NCI-H1092 treated with DMSO at 0.1 percent for 48 hours (cell line): ENCODE data around the gene POLRMT.
"Not testable (repeated sequence)": the region's sequence is repeated elsewhere in the genome, so short reads cannot be mapped to it uniquely, and the experiment has no call there.

ENCODE experiments used
- DNase-seq: peaks from one replicate; lab custom pipeline; 2025; lab: John Stamatoyannopoulos, UW

The POLRMT gene

DNA sequence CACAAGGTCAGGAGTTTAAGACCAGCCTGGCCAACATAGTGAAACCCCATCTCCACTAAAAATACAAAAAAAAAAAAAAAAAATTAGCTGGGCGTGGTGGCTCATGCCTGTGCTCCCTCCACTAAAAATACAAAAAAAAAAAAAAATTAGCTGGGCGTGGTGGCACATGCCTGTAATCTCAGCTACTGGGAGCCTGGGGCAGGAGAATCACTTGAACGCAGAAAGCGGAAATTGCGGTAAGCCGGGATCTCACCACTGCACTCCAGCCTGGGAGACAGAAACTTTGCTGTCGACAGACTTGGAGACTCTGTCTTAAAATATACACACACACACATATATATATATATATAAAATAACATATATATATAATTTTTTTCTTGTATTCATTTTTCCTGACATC lies 6.8 kb downstream of the POLRMT start:
- DNase-seq, result not testable (repeated sequence)

DNA sequence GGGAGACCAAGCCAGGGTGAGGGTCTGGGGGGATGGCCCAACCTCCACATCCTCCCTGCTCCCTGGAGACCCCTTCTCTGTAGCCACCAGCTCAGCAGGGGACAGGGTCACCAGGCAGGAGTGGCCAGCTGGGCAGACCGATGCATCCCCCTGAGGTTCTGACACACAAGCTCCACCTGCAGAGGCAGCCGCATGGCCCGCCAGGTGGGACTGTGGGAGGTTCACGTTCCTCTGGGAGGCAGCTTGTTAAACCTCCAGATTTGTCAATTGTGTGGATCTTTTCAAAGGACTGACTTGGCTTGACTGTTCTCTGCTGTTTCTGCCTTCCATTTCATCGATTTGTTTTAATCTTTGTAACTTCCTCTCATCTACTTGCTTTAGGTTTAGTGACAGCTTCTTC lies 8.1 kb downstream of the POLRMT start:
- DNase-seq, result no peak

GRCh38 chr19:624433-625109 lies 8.8 kb downstream of the POLRMT start:
- no peak for DNase-seq

DNA sequence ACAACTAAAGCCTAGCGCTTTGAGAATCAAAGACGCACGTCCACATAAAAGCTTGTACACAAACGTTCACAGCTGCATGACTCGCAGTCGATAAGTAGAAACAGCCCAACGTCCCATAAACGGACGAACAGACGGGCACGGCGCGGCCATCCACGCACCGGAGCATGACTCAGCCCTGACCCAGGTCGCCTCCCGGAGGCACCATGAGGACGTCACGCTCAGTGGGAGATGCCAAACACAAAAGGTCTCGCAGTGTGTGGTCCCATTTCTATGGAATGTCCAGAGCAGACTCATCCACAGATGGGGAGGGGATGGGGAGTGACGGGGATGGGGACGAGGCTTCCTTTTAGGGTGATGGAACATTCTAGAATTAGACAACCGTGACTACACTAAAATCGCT lies 9.4 kb downstream of the POLRMT start:
- no peak for DNase-seq

DNA sequence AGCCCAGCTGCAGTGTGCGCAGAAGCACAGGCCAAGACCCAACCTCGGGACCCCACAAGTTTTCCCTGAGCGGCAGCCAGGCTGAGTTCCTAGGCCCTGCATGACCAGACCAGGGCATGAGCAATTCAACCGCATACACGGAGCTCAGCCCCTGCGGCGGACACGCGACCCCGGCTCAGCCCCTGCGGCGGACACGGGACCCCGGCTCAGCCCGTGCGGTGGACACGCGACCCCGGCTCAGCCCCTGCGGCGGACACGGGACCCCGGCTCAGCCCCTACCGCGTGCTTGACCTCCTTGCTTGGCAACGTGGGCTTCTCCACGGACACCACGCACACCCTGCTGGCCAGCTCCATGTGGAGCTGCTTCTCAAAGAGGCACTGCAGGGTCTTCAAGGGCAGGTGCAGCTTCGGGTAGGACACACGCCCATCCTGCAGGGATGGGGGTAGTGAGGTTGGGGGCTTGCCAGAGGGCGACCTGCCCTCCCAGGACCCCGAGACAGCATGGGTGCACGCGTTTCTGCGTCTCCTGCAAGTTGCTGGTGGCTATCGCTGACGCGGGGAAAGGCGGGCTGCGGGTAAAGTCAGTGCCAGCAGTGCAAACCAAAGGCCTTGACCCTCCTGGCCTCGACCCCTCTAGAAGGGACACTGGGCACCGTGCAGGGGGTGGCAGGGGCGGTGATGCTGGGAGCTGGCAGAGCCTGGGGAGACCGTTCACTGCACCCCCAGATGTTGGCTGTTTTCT lies 10.0 kb downstream of the POLRMT start:
- no peak for DNase-seq

- no peak for DNase-seq
Measured at GRCh38 chr19:622666-623065, 10.7 kb downstream of the POLRMT start.

DNA sequence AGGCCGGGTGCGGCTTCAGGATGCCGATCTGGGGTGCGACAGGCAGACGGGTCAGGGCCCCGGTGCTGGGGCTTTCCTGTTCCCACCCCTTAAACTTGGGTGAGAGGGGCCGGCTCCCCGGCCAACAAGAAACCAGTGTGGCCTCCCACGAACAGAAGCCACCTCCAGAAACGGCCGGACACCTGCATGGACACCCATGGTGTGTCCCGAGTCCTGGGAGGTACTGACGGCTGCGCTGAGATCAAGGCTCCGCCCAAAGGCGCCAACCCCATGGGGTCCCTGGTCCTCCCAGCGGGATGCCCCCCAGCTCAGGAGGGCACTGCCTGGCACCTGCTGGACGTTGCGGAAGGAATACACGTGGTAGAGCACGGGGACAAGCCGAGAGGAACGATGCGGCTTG lies 11.5 kb downstream of the POLRMT start:
- no peak for DNase-seq

GRCh38 chr19:621191-621590 lies 12.1 kb downstream of the POLRMT start:
- not testable (repeated sequence) for DNase-seq

- no peak for DNase-seq
Measured at GRCh38 chr19:620166-620862, 13.0 kb downstream of the POLRMT start.

GRCh38 chr19:619286-620002 lies 13.9 kb downstream of the POLRMT start:
- no peak for DNase-seq

- DNase-seq, result no peak
Measured at GRCh38 chr19:618674-619285, 14.6 kb downstream of the POLRMT start.

DNA sequence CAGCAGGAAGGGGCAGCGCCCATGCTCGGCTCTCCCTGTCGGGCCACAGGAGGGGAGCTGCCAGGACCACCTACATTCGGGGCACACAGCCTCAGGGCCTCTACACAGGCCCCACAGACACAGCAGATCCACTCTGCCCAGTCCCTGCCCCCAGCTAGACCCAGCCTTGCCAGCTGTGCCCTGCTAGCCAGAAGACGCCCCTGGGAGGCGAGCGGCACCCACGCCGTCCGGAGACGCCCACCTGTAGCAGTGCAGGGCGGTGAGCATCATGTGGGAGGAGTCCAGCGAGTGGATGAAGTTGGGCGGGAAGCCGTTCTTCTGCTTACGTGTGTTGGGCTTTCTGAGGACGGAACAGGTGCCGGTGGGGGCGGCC lies 15.1 kb downstream of the POLRMT start:
- no peak for DNase-seq

GRCh38 chr19:617551-618246 lies 15.6 kb downstream of the POLRMT start:
- no peak for DNase-seq

GRCh38 chr19:616747-617526 lies 16.4 kb downstream of the POLRMT start:
- DNase-seq, result no peak

GRCh38 chr19:616062-616700 lies 17.2 kb downstream of the POLRMT start:
- DNase-seq, result no peak

DNA sequence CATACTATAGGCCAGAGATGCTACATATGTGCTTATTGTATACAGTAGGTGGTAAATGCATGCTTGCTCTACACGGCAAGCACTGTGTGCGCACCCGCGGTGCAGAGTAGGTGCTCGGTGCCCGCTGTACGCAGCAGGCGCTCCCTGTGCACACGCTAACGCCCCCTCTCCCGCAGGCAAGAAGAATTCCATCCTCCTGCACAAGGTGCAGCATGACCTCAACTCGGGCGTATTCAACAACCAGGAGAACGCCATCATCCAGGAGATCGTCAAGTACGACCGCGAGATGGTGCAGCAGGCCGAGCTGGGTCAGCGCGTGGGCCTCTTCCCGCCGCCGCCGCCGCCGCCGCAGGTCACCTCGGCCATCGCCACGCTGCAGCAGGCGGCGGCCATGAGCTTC lies 17.7 kb downstream of the POLRMT start:
- no peak for DNase-seq

- DNase-seq, result no peak
Measured at GRCh38 chr19:613732-614567, 19.4 kb downstream of the POLRMT start.

- no peak for DNase-seq
Measured at GRCh38 chr19:612941-613340, 20.4 kb downstream of the POLRMT start.

DNA sequence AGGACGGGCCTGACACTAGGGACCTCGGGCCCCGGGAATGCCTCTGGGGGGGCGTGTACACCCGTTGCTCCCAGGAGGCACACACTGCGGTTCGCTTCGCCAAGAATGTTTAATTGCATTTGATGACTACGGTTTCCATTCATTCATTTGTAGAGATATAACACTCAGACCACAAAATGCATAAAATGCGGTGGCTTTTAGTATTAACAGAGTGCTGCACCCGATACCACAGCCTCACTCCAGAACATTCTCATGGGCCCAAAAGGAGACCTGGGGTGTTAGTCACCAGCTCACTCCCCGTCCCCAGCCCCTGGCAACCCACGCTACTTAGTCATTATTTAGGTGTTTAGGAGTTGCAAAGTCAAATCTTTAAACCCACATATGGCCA lies 21.9 kb downstream of the POLRMT start:
- DNase-seq, result no peak
